NT2/D1 (cell line): ENCODE results near the gene ZNF649.

Experiments
- DNase-seq: peaks from one replicate; pipeline ENCODE4 v3.0.0-alpha.2; 2011; ENCODE audit warnings: low read depth, low spot score
- H3K27me3 ChIP-seq: 2 replicates; pipeline ENCODE4 v1.6.0; 2011; ENCODE audit warnings: mild to moderate bottlenecking; ENCODE audit not compliant: insufficient read length, insufficient read depth
- H3K36me3 ChIP-seq: 2 replicates; pipeline ENCODE4 v1.6.1; 2011; ENCODE audit warnings: mild to moderate bottlenecking, low read length, mixed read lengths; ENCODE audit not compliant: insufficient read depth, insufficient read length
- H3K4me1 ChIP-seq: 2 replicates; pipeline ENCODE4 v1.5.1; 2011; ENCODE audit not compliant: insufficient read depth, insufficient read length
- H3K4me3 ChIP-seq: 2 replicates; pipeline ENCODE4 v1.5.1; 2011; ENCODE audit warnings: low read depth; ENCODE audit not compliant: insufficient read length
- H3K9ac ChIP-seq: 2 replicates; pipeline ENCODE4 v1.6.0; 2011; ENCODE audit warnings: low read depth; ENCODE audit not compliant: insufficient read length
- H3K9me3 ChIP-seq: 2 replicates; pipeline ENCODE4 v1.5.1; 2011; ENCODE audit warnings: mild to moderate bottlenecking, low read length; ENCODE audit not compliant: insufficient read depth
- SUZ12 ChIP-seq: IDR thresholded peaks from 2 replicates; pipeline ENCODE4 v1.6.1; 2011; ENCODE audit not compliant: insufficient read length, insufficient read depth; ENCODE audit errors: extremely low read depth
- YY1 ChIP-seq: IDR thresholded peaks from 2 replicates; pipeline ENCODE4 v1.6.1; 2011; ENCODE audit not compliant: insufficient read length, insufficient read depth
- ZNF274 ChIP-seq: IDR thresholded peaks from 2 replicates; pipeline ENCODE4 v1.6.1; 2011; ENCODE audit warnings: mild to moderate bottlenecking, low read depth, low read length

The ZNF649 gene

DNA sequence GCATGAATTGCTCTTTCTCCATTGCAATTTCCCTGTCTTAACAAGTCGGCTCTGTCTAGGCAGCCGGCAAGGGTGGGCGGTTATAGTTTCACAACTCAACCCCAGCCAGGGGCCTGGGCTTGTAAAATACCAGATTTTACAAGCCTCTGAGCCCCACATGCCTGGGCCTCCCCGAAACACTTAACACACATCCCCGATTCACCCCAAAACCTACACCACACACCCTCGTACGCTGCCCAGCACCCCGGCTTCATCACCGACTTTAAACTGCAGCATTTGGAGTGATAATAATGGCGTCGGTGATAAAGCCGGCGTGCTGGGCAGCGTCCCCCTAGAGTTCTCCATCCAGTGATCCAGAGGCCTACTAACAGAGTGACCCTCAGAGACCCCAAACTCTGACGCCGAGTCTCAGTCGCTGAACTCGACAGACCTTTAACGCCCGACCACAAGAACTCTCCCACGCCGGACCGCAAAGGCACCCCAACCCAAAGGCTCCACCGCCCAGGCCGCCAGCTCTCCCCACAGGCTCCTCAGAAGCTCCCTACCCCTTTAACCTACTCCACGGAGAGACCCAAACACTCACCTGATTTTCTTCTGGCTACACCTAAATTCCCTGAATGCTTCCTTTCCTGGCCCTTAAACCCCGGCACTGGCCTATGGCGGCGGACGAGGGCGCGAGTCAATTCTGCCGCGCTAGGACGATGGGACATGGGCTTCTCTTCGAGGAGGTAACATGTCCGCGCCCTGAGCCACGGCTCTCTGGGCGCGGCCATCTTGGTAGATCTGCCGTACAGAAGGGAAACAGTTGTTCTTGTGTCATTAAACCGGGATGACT is at the start of gene ZNF649:
TSS of gene ZNF649 (minus strand) at position 687 of the 835 bp plus-strand sequence. CDS start 4,910 bp downstream, outside the sequence.
- no peaks in the 10 kb centered on the region for H3K4me1 ChIP-seq
- peaks cover 38% of the 10 kb centered on the region for H3K36me3 ChIP-seq
- peak; percentile 71 for DNase-seq
- peak within 1 kb of the TSS; percentile 92 for H3K9ac ChIP-seq
- TF ChIP-seq YY1 (peak; percentile 100), ZNF274 (no peak)
- H3K27me3 ChIP-seq: no peaks in the 10 kb centered on the region
- H3K9me3 ChIP-seq: peaks cover 55% of the 10 kb centered on the region
- peak within 1 kb of the TSS; percentile 86 for H3K4me3 ChIP-seq

DNA sequence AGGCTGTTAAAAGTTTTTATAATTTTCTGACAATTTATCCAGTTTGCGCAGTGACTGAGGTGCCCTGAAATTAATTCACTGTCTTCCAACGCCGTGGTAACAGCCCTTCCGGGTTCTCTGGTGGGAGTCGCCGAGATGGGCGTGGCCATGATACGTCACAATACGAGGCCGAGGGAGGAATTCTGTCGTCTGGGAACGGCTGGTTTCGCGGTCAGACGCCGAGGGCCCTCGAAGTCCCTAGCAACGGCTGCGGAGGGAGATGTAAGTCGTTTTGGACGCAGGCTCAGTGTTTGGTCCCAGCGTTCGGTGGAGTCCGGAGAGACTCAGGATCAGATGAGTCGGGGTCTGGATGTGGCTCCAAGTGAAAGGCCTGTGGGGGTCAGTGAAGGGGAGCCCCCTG is 44.2 kb upstream of the ZNF649 start:
- Histone ChIP-seq H3K9me3 (peaks cover 60% of the 10 kb centered on the region), H3K4me1 (no peaks in the 10 kb centered on the region), H3K4me3 (no peak overlapping the region), H3K27me3 (no peaks in the 10 kb centered on the region), H3K36me3 (peaks cover 17% of the 10 kb centered on the region), H3K9ac (no peak overlapping the region)
- TF ChIP-seq ZNF274: no peak
- no peak for TF ChIP-seq SUZ12
- TF ChIP-seq YY1: no peak
- peak; percentile 22 for DNase-seq

DNA sequence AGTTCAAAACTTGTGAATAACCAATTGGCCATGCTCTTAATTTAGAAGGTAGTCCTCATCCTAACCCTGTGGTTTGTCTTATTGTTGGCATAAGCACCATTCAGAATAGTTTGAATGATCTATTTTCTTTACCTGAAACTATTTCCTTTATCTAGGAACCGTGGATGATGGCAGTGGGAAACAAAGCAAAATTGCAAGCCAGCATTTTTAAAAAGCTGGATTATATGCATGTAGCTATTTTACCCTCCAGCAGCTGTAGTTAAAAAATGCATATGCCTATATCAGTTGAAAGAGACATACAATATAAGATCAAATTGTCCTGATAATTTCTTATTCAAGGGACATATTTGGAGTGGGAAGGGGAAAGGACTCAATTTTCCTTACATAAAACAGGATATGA is 41.8 kb upstream of the ZNF649 start:
- Histone ChIP-seq H3K9me3 (peaks cover 74% of the 10 kb centered on the region), H3K4me1 (no peaks in the 10 kb centered on the region), H3K9ac (no peak overlapping the region), H3K4me3 (no peak overlapping the region), H3K36me3 (peaks cover 39% of the 10 kb centered on the region), H3K27me3 (no peaks in the 10 kb centered on the region)
- TF ChIP-seq YY1 (no peak), SUZ12 (no peak), ZNF274 (no peak)
- DNase-seq: no peak

DNA sequence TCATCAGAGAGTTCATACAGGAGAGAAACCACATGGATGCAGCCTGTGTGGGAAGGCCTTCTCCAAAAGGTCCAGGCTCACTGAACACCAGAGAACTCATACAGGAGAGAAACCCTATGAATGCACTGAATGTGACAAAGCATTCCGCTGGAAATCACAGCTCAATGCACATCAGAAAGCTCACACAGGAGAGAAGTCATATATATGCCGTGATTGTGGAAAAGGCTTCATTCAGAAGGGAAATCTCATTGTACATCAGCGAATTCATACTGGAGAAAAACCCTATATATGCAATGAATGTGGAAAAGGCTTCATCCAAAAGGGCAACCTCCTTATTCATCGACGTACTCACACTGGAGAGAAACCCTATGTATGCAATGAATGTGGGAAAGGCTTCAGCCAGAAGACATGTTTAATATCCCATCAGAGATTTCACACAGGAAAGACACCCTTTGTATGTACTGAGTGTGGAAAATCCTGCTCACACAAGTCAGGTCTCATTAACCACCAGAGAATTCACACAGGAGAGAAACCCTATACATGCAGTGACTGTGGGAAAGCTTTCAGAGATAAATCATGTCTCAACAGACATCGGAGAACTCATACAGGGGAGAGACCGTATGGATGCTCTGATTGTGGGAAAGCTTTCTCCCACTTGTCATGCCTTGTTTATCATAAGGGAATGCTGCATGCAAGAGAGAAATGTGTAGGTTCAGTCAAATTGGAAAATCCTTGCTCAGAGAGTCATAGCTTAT is 40.2 kb upstream of the ZNF649 start:
- H3K9ac ChIP-seq: no peak overlapping the region
- H3K4me1 ChIP-seq: no peaks in the 10 kb centered on the region
- H3K9me3 ChIP-seq: peaks cover 75% of the 10 kb centered on the region
- H3K4me3 ChIP-seq: no peak overlapping the region
- no peaks in the 10 kb centered on the region for H3K27me3 ChIP-seq
- peaks cover 55% of the 10 kb centered on the region for H3K36me3 ChIP-seq
- TF ChIP-seq YY1 (no peak), ZNF274 (peak; percentile 82)
- DNase-seq: no peak

DNA sequence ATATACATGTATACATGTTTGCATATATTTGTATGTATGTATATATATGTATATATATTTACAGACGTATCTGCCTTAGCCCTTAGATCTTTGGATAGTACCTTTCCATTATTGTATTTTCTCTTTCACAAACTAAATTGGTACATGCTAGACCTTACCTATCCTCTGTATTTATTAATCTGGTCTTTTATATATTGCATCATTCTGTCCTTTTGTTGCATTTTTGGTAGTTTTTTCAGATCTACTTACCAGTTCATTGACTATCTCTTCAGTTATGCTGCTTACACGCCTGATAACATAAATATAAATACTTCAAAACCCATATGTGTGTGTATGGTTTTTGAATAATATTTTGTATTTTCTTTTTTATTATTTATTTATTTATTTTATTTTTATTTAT is 34.1 kb upstream of the ZNF649 start:
- Histone ChIP-seq H3K27me3 (no peaks in the 10 kb centered on the region), H3K9me3 (peaks cover 43% of the 10 kb centered on the region), H3K36me3 (peaks cover 80% of the 10 kb centered on the region), H3K4me3 (no peak overlapping the region), H3K9ac (no peak overlapping the region), H3K4me1 (no peaks in the 10 kb centered on the region)
- DNase-seq: no peak
- TF ChIP-seq ZNF274 (no peak), SUZ12 (no peak), YY1 (no peak)

DNA sequence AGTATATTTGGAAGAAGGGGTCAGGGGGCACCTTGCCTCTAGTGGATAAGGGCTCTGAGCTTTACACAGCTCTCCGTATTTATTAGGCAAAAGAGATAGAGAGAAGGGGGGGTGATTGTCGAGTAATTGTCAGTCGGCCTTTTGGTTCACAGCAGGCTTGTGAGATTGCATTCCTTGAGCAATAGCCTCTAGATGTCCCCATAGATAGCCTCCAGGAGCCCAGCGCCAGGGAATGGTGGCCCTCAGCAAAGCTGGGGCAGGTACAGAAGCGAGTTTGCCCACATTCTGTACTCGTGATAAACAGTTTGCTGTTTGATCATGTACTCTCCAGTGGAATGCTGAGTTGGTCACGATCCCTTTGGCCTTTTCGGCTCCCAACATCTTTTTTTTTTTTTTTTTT is 27.1 kb upstream of the ZNF649 start:
- no peak for TF ChIP-seq ZNF274
- no peak for TF ChIP-seq YY1
- no peak for TF ChIP-seq SUZ12
- H3K4me1 ChIP-seq: no peaks in the 10 kb centered on the region
- peaks cover 41% of the 10 kb centered on the region for H3K36me3 ChIP-seq
- 0 out of 2 replicates have a peak, but pooled peaks cover 4% of the 10 kb centered on the region for H3K9me3 ChIP-seq
- DNase-seq: no peak
- no peak overlapping the region for H3K4me3 ChIP-seq
- H3K9ac ChIP-seq: no peak overlapping the region
- no peaks in the 10 kb centered on the region for H3K27me3 ChIP-seq

DNA sequence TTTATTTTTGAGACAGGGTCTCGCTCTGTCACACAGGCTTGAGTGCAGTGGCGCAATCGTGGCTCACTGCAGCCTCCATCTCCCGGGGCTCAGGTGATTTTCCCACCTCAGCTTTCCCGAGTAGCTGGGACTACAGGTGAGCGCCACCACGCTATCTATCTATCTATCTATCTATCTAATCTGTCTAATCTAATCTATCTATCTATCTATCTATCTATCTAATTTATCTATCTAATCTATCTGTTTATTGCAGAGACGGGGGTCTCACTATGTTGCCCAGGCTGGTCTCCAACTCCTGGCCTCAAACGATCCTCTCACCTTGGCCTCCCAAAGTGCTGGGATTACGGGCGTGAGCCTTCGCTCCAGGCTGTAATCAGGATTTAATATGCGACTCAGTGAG is 23.0 kb upstream of the ZNF649 start:
- H3K36me3 ChIP-seq: peaks cover 14% of the 10 kb centered on the region
- no peaks in the 10 kb centered on the region for H3K4me1 ChIP-seq
- no peaks in the 10 kb centered on the region for H3K27me3 ChIP-seq
- peak overlapping the region; percentile 86 for H3K9ac ChIP-seq
- TF ChIP-seq YY1 (no peak), SUZ12 (no peak)
- peak overlapping the region; percentile 89 for H3K4me3 ChIP-seq
- H3K9me3 ChIP-seq: peaks cover 18% of the 10 kb centered on the region; the same call in 1 of the 2 replicates
- no peak for DNase-seq
